Limb (tissue), 2 donors: ENCODE results near the gene SPATC1L.

ENCODE experiments used
- DNase-seq, 2 donors: peaks; one replicate each; pipeline ENCODE4 v3.0.0-alpha.2; 2016; ENCODE audit errors: extremely low spot score in 2 of 2

The SPATC1L gene

DNA sequence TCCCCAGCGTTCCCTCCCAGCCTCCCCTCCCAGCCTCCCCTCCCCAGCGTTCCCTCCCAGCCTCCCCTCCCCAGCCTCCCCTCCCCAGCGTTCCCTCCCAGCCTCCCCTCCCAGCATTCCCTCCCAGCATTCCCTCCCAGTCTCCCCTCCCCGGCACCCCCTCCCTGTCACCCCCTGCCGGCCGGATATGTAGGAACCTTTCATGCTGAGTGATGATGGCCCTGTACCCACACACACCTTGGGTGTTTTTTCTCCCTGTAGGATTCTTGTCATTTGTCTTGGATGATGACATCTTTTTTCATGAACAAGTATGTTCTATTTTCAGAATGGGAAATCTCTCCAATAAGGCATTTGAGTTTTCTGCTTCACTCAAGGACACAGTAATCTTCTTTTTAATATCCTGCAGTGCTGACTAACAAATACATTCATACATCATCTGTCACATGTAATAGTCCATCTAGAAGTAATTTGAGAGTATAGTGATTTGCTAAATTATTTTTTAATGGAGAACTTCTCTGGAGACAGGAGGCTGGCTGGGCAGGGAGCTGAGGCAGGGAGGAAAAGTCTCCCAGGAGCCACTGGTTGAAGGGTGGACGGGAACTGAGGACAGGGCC lies 48.4 kb downstream of the SPATC1L start:
- no peak for DNase-seq

DNA sequence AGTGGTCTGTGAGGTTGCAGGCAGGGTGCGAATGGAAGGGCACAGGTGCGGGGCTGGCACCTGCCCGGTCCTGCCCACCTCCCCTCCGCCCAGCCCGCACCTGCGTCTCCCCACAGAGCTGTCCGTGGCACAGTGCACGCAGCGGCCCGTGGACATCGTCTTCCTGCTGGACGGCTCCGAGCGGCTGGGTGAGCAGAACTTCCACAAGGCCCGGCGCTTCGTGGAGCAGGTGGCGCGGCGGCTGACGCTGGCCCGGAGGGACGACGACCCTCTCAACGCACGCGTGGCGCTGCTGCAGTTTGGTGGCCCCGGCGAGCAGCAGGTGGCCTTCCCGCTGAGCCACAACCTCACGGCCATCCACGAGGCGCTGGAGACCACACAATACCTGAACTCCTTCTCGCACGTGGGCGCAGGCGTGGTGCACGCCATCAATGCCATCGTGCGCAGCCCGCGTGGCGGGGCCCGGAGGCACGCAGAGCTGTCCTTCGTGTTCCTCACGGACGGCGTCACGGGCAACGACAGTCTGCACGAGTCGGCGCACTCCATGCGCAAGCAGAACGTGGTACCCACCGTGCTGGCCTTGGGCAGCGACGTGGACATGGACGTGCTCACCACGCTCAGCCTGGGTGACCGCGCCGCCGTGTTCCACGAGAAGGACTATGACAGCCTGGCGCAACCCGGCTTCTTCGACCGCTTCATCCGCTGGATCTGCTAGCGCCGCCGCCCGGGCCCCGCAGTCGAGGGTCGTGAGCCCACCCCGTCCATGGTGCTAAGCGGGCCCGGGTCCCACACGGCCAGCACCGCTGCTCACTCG lies 52.2 kb downstream of the SPATC1L start:
- DNase-seq = no peak

DNA sequence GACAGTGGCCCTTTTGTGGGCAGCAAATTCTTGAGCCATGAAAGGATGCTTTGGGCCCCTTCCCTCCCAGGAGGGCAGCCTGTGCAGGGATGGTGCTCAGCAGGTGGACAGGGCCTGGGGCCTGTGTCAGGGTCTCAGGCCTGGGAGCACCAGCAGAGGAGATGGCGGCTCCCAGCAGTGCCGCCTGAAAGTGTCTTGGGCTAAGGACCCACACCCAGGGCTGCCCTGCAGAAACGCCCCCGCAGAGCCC lies 52.7 kb downstream of the SPATC1L start:
- no peak for DNase-seq

GRCh38 chr21:46130831-46131587 lies 53.2 kb downstream of the SPATC1L start:
- DNase-seq = no peak

DNA sequence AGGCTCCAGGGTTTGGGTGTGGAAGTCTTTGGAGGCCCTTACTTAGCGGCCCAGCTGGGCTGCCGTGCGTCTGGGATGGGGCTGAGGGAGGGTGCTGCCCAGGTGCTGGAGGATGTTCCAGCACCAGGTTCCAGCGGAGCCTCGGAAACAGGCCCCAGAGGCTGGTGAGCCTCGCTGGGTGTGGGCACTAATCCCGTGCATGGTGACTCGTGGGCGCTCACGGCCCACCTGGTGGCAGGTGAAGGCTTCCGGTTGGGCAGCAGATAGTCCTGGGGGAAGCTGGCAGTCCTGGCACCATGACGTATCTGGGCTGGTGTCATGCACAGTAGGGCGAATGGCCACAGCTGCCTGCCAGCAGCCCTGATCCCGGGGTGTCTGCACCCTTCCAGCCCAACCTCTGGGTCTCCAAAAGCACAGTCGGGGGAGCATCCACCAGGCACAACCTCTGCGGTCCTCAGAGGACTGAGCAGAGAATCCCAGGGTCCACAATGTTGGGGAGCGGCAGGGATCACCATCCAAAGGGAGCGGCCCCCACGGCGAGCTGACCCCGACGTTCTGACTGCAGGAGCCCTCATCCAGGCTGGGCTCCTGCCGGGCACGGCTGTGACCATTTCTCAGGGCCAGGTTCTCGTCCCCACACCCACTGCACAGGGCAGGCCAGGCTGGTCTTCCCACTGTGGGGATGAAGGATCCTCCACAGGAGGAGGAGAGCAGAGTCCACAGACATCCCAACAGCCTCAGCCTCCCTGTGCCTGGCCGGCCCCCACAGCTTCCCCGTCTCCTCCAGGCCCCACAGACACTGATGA lies 54.2 kb downstream of the SPATC1L start:
- DNase-seq = no peak

- DNase-seq = no peak
These were observed 55.2 kb downstream of the SPATC1L start for GRCh38 chr21:46128933-46129571.

DNA sequence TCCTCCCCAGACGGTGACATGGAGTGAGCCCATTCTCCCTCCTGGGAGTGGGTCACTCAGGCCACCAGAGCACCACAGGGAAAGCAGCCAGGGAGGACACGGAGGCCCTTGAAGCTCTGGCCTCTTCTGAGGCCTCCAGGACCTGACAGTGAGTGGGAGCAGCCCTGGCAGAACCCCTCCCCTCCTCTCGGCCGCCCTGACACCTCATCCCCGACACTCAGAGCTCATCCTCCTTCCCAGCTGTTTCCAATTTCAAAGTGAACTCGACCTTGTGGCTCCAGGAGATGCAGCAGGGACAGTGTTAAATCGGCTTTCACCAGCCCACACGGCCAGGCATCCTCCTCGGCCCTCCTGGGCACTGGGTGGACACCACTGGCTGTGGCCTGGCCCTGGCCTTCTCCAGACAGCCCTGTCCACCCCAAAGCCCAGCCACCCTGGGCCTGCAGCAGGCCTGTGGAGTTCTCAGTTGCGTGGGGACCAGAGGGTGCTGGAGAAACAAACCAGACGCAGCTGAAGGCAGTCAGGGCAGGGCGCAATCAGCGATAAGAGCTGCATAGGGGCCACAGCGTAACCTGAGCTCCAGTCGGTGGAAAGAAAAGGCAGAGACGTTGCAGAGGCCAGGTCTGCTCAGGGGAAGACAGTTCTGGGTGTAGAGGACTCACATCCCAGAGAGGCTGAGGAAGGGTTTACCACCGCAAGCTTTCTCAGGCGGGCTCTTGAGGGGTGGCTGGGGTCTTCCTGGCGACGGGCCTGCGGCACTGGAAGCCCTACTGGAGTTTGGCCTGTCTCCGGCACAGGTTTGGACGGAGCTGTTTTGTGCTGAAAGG lies 55.9 kb downstream of the SPATC1L start:
- DNase-seq = no peak

DNA sequence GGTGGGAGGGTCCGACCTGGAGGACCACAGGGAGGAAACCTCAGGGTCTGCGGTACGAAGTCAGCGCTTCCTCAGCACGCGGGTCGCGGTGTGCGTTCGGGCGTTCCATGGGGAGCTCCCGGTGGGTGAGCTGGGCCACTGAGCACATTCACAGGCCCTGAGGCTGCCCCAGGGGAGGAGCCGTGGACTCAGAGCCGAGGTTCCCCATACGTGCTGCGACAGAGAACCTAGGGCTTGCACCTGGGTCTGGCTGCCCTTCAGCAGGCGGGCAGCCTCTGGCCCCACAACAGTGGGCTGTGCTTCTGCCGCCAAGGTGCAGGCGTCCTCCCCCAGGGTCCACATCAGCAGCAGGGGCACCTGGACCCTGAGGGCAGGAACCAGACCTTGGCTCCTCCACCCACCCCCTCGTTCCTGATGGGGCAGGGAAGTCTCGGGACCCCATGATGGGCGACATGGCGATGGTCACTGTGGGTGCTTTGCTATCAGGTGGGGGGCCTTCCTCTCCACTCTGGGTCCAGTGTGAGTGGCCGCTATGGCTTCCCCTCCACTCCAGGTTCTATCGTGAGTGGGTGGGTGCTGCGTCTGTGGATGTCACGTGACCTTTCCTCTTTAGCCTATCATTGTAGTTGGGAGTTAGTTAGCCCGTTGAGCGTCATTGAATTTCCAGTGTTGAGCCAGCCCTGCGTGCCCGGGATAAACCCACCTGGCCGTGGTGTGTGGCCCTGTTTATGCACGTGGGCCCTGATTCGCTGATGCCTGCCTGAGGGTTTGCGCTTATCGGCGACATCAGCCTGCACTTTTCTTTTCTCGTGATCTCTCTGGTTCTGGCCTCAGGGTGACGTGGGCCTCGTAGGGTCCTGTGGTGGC lies 56.8 kb downstream of the SPATC1L start:
- DNase-seq = no peak

DNA sequence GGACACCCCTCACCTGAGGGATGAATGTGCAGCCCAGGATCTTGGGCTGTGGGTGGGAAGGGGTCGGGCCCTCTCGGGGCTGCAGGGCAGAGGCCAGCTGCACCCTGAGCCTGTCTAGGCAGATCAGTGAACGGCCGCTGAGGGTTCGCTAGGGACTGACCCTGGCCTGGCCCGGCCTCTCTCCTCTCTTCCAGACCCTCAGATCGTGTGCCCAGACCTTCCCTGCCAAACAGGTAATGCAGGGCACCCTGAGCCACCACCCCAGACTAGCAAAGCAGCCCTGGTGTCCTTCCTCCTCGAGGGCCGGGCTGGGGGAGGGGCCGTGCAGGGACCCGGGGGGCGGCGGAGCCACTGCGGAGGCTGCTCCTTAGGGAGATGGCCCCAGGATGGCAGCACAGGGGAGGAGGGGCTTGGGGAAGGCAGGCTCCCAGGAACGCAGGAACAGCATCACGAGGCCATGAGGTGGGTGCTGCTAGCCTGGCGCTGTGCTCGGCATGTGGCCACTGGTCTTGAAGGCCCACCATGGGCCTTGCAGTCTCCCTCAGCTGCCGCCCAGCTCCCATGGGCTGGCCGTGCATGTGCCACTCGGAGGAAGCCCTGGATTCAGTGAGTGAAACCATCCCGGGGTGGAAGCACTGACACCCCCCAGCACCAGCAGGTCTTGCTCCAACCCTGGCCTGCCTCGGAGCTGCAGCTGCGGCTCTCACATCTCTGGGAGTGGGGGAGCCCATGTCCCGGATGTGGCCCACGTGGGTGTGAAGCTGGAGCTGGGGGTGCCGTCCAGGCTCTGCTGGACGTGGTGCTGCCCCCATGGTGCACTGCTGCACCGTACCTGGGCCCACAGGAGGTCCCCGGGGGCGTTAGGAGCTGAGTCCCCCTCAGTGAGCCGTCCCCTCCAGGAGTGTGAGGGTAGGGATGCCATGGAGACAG lies 57.7 kb downstream of the SPATC1L start:
- DNase-seq = peak in 1 of 2 donors; percentile 27

DNA sequence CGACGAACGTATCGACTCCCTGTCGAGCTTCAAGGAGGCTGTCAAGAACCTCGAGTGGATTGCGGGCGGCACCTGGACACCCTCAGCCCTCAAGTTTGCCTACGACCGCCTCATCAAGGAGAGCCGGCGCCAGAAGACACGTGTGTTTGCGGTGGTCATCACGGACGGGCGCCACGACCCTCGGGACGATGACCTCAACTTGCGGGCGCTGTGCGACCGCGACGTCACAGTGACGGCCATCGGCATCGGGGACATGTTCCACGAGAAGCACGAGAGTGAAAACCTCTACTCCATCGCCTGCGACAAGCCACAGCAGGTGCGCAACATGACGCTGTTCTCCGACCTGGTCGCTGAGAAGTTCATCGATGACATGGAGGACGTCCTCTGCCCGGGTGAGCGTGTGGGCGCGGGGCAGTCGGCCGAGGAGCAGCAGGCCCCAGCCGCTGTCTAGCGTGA lies 58.4 kb downstream of the SPATC1L start:
- DNase-seq = no peak

- DNase-seq = peak in 1 of 2 donors; percentile 36
These were observed 59.1 kb downstream of the SPATC1L start for GRCh38 chr21:46124926-46125845.

- peak in 1 of 2 donors; percentile 30 for DNase-seq
These were observed 60.0 kb downstream of the SPATC1L start for GRCh38 chr21:46124083-46124925.

DNA sequence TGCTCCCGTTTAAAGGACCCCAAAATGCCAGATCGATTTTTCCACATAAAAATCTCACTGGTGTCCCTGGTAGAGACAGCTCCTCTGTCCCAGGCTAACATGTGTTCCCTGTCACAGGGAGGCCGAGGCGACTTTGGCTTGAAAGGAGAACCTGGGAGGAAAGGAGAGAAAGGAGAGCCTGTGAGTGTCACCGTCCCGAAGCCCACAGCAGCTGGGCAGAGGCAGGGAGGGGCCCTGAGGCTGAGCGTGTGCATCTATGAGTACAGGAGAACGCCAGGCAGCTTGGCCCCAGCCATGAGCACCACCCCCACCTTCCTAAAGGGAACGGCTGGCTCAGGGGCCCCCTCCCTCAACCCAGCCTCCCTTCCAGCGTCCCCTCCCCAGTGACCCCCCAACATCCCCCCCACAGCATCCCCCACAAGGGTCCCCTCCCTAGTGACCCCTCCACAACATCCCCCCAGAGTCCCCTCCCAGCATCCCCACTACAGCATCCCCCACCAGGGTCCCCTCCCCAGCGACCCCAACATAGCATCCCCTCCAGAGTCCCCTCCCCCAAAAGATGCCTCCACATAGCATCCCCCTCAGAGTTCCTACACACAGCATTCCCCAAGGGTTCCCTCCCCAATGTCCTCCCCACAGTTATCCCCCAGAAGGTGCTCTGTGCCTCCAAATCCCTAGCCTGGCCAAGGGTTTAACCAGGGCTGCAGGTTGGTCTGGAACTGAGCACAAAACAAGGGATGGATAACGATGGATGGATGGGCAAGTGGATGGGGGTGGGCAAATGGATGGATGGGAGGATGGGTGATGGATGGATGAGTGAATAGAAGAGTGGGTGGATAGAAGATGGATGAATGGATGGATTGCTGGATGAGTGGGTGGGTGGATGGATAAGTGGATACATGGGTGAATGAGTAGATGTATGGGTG lies 61.2 kb downstream of the SPATC1L start:
- DNase-seq = no peak

DNA sequence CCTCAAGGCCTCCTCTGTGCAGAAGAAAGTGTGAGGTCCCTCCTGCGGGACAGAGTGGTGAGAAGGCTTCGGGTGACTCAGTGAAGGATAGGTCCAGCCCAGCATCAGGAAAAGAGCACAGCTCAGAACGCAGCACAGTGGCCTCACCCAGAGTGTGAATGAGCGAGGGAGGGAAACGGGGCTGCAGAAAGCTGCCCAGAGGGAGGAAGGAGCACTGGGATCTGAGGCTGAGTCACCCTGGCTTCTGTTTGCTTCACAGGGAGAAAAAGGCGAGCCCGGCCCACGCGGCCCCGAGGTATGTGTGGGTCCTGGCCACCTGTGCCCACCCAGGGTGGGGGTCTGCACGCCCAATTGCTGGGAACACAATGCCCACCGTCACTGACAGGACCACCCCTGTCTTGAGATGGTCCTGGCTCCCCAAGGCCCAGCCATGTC lies 62.0 kb downstream of the SPATC1L start:
- DNase-seq = no peak
